Measurements from ENCODE around the gene CABP5.

The CABP5 gene

GRCh38 chr19:48030073-48030472 lies 13.8 kb downstream of the CABP5 start:
- Histone ChIP-seq H3K27ac (ENCODE audit: low read depth, low read length) (no peak overlapping the region), H2AFZ (ENCODE audit: low read length, unreplicated experiment) (no peak overlapping the region), H3K4me3 (ENCODE audit: low read depth, low read length) (no peak overlapping the region), H3K4me1 (ENCODE audit: control insufficient read depth, insufficient read depth, low read length, unreplicated experiment) (no peaks in the 10 kb centered on the region), H3K27me3 (ENCODE audit: insufficient read depth, low read length) (peaks cover 11% of the 10 kb centered on the region), H3K79me2 (ENCODE audit: control insufficient read depth, insufficient read depth, low read length, unreplicated experiment) (no peaks in the 10 kb centered on the region), H3K36me3 (ENCODE audit: insufficient read depth, low read length) (no peaks in the 10 kb centered on the region)

GRCh38 chr19:48029431-48029830 lies 14.4 kb downstream of the CABP5 start:
- H3K4me3 ChIP-seq (ENCODE audit: low read depth, low read length), result no peak overlapping the region
- H3K4me1 ChIP-seq (ENCODE audit: control insufficient read depth, insufficient read depth, low read length, unreplicated experiment), result no peaks in the 10 kb centered on the region
- H3K36me3 ChIP-seq (ENCODE audit: insufficient read depth, low read length), result no peaks in the 10 kb centered on the region
- H3K79me2 ChIP-seq (ENCODE audit: control insufficient read depth, insufficient read depth, low read length, unreplicated experiment), result no peaks in the 10 kb centered on the region
- no peak overlapping the region for H2AFZ ChIP-seq (ENCODE audit: low read length, unreplicated experiment)
- peaks cover 13% of the 10 kb centered on the region for H3K27me3 ChIP-seq (ENCODE audit: insufficient read depth, low read length)
- no peak overlapping the region for H3K27ac ChIP-seq (ENCODE audit: low read depth, low read length)

DNA sequence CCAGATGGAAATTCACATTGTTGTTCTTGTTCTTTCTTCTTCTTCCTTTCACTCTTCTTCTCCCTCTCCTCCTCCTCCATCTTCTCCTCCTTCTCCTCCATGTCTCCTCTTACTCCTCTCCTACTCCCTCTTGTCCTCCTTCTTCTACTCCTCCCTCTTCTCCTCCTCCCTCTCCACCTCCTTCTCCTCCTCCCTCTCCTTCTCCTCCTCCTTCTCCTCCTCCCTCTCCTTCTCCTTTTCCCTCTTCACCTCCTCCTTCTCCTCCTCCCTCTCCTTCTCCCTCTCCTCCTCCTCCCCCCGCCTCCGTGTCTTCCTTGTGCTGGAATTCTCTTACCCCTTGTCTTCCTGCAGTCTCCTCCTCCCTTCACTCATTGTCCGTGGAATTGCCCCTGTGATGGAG lies 18.4 kb downstream of the CABP5 start:
- Histone ChIP-seq H3K79me2 (ENCODE audit: control insufficient read depth, insufficient read depth, low read length, unreplicated experiment) (no peaks in the 10 kb centered on the region), H3K4me3 (ENCODE audit: low read depth, low read length) (no peak overlapping the region), H3K4me1 (ENCODE audit: control insufficient read depth, insufficient read depth, low read length, unreplicated experiment) (no peaks in the 10 kb centered on the region), H3K27me3 (ENCODE audit: insufficient read depth, low read length) (peaks cover 11% of the 10 kb centered on the region), H3K36me3 (ENCODE audit: insufficient read depth, low read length) (no peaks in the 10 kb centered on the region), H3K27ac (ENCODE audit: low read depth, low read length) (no peak overlapping the region), H2AFZ (ENCODE audit: low read length, unreplicated experiment) (no peak overlapping the region)

- H2AFZ ChIP-seq (ENCODE audit: low read length, unreplicated experiment), result no peak overlapping the region
Measured at GRCh38 chr19:48023518-48023917, 20.4 kb downstream of the CABP5 start.

GRCh38 chr19:48023011-48023410 lies 20.9 kb downstream of the CABP5 start:
- Histone ChIP-seq H3K27me3 (ENCODE audit: insufficient read depth, low read length) (peaks cover 11% of the 10 kb centered on the region; the same call in 1 of the 2 replicates), H3K79me2 (ENCODE audit: control insufficient read depth, insufficient read depth, low read length, unreplicated experiment) (no peaks in the 10 kb centered on the region)

More at GRCh38 chr19:48023518-48023917, 20.4 kb downstream of the CABP5 start:
- no peak overlapping the region for H3K4me3 ChIP-seq (ENCODE audit: low read depth, low read length)
- H3K36me3 ChIP-seq (ENCODE audit: insufficient read depth, low read length), result no peaks in the 10 kb centered on the region
- no peak overlapping the region for H3K27ac ChIP-seq (ENCODE audit: low read depth, low read length)
- H3K4me1 ChIP-seq (ENCODE audit: control insufficient read depth, insufficient read depth, low read length, unreplicated experiment), result no peaks in the 10 kb centered on the region
- peaks cover 6% of the 10 kb centered on the region; the same call in 1 of the 2 replicates for H3K27me3 ChIP-seq (ENCODE audit: insufficient read depth, low read length)
- no peaks in the 10 kb centered on the region for H3K79me2 ChIP-seq (ENCODE audit: control insufficient read depth, insufficient read depth, low read length, unreplicated experiment)

GRCh38 chr19:48020686-48021085 lies 23.2 kb downstream of the CABP5 start:
- no peaks in the 10 kb centered on the region for H3K36me3 ChIP-seq (ENCODE audit: insufficient read depth, low read length)
- no peak overlapping the region for H3K4me3 ChIP-seq (ENCODE audit: low read depth, low read length)
- peaks cover 14% of the 10 kb centered on the region; the same call in 1 of the 2 replicates for H3K27me3 ChIP-seq (ENCODE audit: insufficient read depth, low read length)
- no peaks in the 10 kb centered on the region for H3K79me2 ChIP-seq (ENCODE audit: control insufficient read depth, insufficient read depth, low read length, unreplicated experiment)
- H3K4me1 ChIP-seq (ENCODE audit: control insufficient read depth, insufficient read depth, low read length, unreplicated experiment), result no peaks in the 10 kb centered on the region
- H2AFZ ChIP-seq (ENCODE audit: low read length, unreplicated experiment), result no peak overlapping the region
- H3K27ac ChIP-seq (ENCODE audit: low read depth, low read length), result no peak overlapping the region

More at GRCh38 chr19:48023011-48023410, 20.9 kb downstream of the CABP5 start:
- no peaks in the 10 kb centered on the region for H3K4me1 ChIP-seq (ENCODE audit: control insufficient read depth, insufficient read depth, low read length, unreplicated experiment)
- no peak overlapping the region for H3K27ac ChIP-seq (ENCODE audit: low read depth, low read length)
- H3K4me3 ChIP-seq (ENCODE audit: low read depth, low read length), result no peak overlapping the region
- H2AFZ ChIP-seq (ENCODE audit: low read length, unreplicated experiment), result no peak overlapping the region
- H3K36me3 ChIP-seq (ENCODE audit: insufficient read depth, low read length), result no peaks in the 10 kb centered on the region

- Histone ChIP-seq H2AFZ (ENCODE audit: low read length, unreplicated experiment) (no peak overlapping the region), H3K27ac (ENCODE audit: low read depth, low read length) (no peak overlapping the region), H3K79me2 (ENCODE audit: control insufficient read depth, insufficient read depth, low read length, unreplicated experiment) (no peaks in the 10 kb centered on the region), H3K4me1 (ENCODE audit: control insufficient read depth, insufficient read depth, low read length, unreplicated experiment) (no peaks in the 10 kb centered on the region), H3K4me3 (ENCODE audit: low read depth, low read length) (no peak overlapping the region), H3K36me3 (ENCODE audit: insufficient read depth, low read length) (no peaks in the 10 kb centered on the region), H3K27me3 (ENCODE audit: insufficient read depth, low read length) (no peaks in the 10 kb centered on the region)
Measured at GRCh38 chr19:48010932-48011758, 32.7 kb downstream of the CABP5 start.

- no peak overlapping the region for H3K4me3 ChIP-seq (ENCODE audit: low read depth, low read length)
Measured at GRCh38 chr19:48006762-48007161, 37.1 kb downstream of the CABP5 start.

GRCh38 chr19:48004236-48004635 lies 39.6 kb downstream of the CABP5 start:
- H3K4me3 ChIP-seq (ENCODE audit: low read depth, low read length), result no peak overlapping the region
- no peaks in the 10 kb centered on the region for H3K4me1 ChIP-seq (ENCODE audit: control insufficient read depth, insufficient read depth, low read length, unreplicated experiment)
- H2AFZ ChIP-seq (ENCODE audit: low read length, unreplicated experiment), result no peak overlapping the region
- no peaks in the 10 kb centered on the region for H3K36me3 ChIP-seq (ENCODE audit: insufficient read depth, low read length)
- no peak overlapping the region for H3K27ac ChIP-seq (ENCODE audit: low read depth, low read length)
- H3K27me3 ChIP-seq (ENCODE audit: insufficient read depth, low read length), result no peaks in the 10 kb centered on the region
- no peaks in the 10 kb centered on the region for H3K79me2 ChIP-seq (ENCODE audit: control insufficient read depth, insufficient read depth, low read length, unreplicated experiment)

More at GRCh38 chr19:48006762-48007161, 37.1 kb downstream of the CABP5 start:
- no peak overlapping the region for H2AFZ ChIP-seq (ENCODE audit: low read length, unreplicated experiment)
- H3K27ac ChIP-seq (ENCODE audit: low read depth, low read length), result no peak overlapping the region
- no peaks in the 10 kb centered on the region for H3K79me2 ChIP-seq (ENCODE audit: control insufficient read depth, insufficient read depth, low read length, unreplicated experiment)
- H3K4me1 ChIP-seq (ENCODE audit: control insufficient read depth, insufficient read depth, low read length, unreplicated experiment), result no peaks in the 10 kb centered on the region
- no peaks in the 10 kb centered on the region for H3K36me3 ChIP-seq (ENCODE audit: insufficient read depth, low read length)
- H3K27me3 ChIP-seq (ENCODE audit: insufficient read depth, low read length), result no peaks in the 10 kb centered on the region

DNA sequence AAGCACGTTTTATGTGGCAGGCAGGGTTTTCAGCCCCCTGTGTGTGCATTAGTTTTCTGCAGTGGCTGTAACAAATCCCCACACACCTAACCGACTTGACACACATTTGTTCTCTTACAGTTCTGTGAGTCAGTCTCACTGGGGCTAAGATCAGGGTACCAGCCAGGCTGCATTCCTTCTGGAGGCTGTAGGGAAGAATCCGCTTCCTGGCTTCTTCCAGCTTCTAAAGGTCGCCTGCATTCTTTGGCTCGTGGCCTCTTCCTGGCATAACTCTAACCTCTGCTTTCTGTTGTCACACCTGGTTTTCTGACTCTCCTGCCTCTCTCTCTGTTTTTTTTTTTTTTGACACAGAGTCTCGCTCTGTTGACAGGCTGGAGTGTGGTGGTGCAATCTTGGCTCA lies 43.0 kb downstream of the CABP5 start:
- H3K79me2 ChIP-seq (ENCODE audit: control insufficient read depth, insufficient read depth, low read length, unreplicated experiment), result no peaks in the 10 kb centered on the region
- no peak overlapping the region for H3K27ac ChIP-seq (ENCODE audit: low read depth, low read length)
- no peak overlapping the region for H3K4me3 ChIP-seq (ENCODE audit: low read depth, low read length)
- no peaks in the 10 kb centered on the region for H3K4me1 ChIP-seq (ENCODE audit: control insufficient read depth, insufficient read depth, low read length, unreplicated experiment)
- H3K36me3 ChIP-seq (ENCODE audit: insufficient read depth, low read length), result no peaks in the 10 kb centered on the region
- H3K27me3 ChIP-seq (ENCODE audit: insufficient read depth, low read length), result peaks cover 1% of the 10 kb centered on the region; the same call in 1 of the 2 replicates
- H2AFZ ChIP-seq (ENCODE audit: low read length, unreplicated experiment), result no peak overlapping the region

- Histone ChIP-seq H3K4me3 (ENCODE audit: low read depth, low read length) (no peak overlapping the region), H3K27me3 (ENCODE audit: insufficient read depth, low read length) (peaks cover 13% of the 10 kb centered on the region)
Measured at GRCh38 chr19:47998800-47999199, 45.1 kb downstream of the CABP5 start.

More at GRCh38 chr19:47998800-47999199, 45.1 kb downstream of the CABP5 start:
- no peaks in the 10 kb centered on the region for H3K79me2 ChIP-seq (ENCODE audit: control insufficient read depth, insufficient read depth, low read length, unreplicated experiment)
- H3K4me1 ChIP-seq (ENCODE audit: control insufficient read depth, insufficient read depth, low read length, unreplicated experiment), result no peaks in the 10 kb centered on the region
- H3K27ac ChIP-seq (ENCODE audit: low read depth, low read length), result no peak overlapping the region
- H3K36me3 ChIP-seq (ENCODE audit: insufficient read depth, low read length), result no peaks in the 10 kb centered on the region
- no peak overlapping the region for H2AFZ ChIP-seq (ENCODE audit: low read length, unreplicated experiment)

Measured in ACC112 (cell line).